ENCODE results near the gene CEP128.

Gene CEP128

GRCh38 chr14:80678436-80678835 is 263.1 kb downstream of the CEP128 start:
- peaks cover 17 to 26% of the 10 kb centered on the region in 2 donors for H3K9me3 Mint-ChIP-seq
- H3K27me3 Mint-ChIP-seq, result no peaks in the 10 kb centered on the region
- DNase-seq (no peak), ATAC-seq (replicated peaks) (no peak)
- H3K4me1 Mint-ChIP-seq, result no peaks in the 10 kb centered on the region
- H3K36me3 Mint-ChIP-seq, result peaks cover 18 to 35% of the 10 kb centered on the region in 2 donors
- no peak overlapping the region for H3K4me3 Mint-ChIP-seq
- H3K27ac Mint-ChIP-seq, result no peak overlapping the region

GRCh38 chr14:80669426-80669825 is 272.1 kb downstream of the CEP128 start:
- Mint-ChIP-seq H3K9me3 (peaks cover 14 to 15% of the 10 kb centered on the region in 2 donors), H3K27me3 (no peaks in the 10 kb centered on the region), H3K4me1 (no peaks in the 10 kb centered on the region), H3K27ac (no peak overlapping the region), H3K4me3 (no peak overlapping the region), H3K36me3 (peaks cover 10 to 14% of the 10 kb centered on the region in 2 donors)
- no peak for DNase-seq
- ATAC-seq (replicated peaks), result no peak

GRCh38 chr14:80664576-80664975 is 277.0 kb downstream of the CEP128 start:
- Mint-ChIP-seq H3K36me3 (peaks cover 10 to 14% of the 10 kb centered on the region in 2 donors), H3K27ac (no peak overlapping the region)

GRCh38 chr14:80663541-80663940 is 278.0 kb downstream of the CEP128 start:
- ATAC-seq (replicated peaks) (no peak), DNase-seq (no peak)
- Mint-ChIP-seq H3K4me1 (no peaks in the 10 kb centered on the region), H3K4me3 (no peak overlapping the region), H3K27ac (no peak overlapping the region), H3K36me3 (peaks cover 4 to 7% of the 10 kb centered on the region in 2 donors), H3K27me3 (no peaks in the 10 kb centered on the region), H3K9me3 (peaks cover 4% of the 10 kb centered on the region in 2 donors)

More at GRCh38 chr14:80664576-80664975, 277.0 kb downstream of the CEP128 start:
- Mint-ChIP-seq H3K4me1 (no peaks in the 10 kb centered on the region), H3K4me3 (no peak overlapping the region), H3K27me3 (no peaks in the 10 kb centered on the region), H3K9me3 (peaks cover 12% of the 10 kb centered on the region in 2 donors)
- no peak for DNase-seq
- no peak for ATAC-seq (replicated peaks)

DNA sequence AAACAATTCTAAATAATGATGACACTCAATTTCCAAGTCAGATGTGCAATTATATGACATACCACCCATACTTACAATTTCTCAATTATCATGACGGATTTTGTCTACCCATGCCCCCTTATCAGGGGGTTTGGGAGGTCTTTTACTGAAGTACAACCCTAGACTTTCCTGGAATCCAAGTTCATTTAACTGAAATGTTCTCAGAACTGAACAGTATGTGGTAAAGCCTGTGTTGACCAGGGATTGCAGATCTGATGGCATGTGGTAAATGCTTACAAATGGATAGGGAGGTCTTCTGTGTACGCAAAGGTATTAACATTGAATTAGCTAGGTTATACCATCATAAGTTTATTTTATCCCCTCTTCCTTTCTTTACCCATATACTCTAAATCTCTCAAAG is 281.8 kb downstream of the CEP128 start:
- ATAC-seq (replicated peaks), result no peak
- no peaks in the 10 kb centered on the region for H3K36me3 Mint-ChIP-seq
- no peak for DNase-seq
- H3K27me3 Mint-ChIP-seq, result no peaks in the 10 kb centered on the region
- no peaks in the 10 kb centered on the region for H3K9me3 Mint-ChIP-seq
- H3K27ac Mint-ChIP-seq, result no peak overlapping the region
- H3K4me1 Mint-ChIP-seq, result no peaks in the 10 kb centered on the region
- H3K4me3 Mint-ChIP-seq, result no peak overlapping the region

GRCh38 chr14:80658733-80659132 is 282.8 kb downstream of the CEP128 start:
- ATAC-seq (replicated peaks) (no peak), DNase-seq (no peak)
- Mint-ChIP-seq H3K36me3 (no peaks in the 10 kb centered on the region), H3K27ac (no peak overlapping the region), H3K9me3 (no peaks in the 10 kb centered on the region), H3K4me1 (no peaks in the 10 kb centered on the region), H3K27me3 (no peaks in the 10 kb centered on the region), H3K4me3 (no peak overlapping the region)

DNA sequence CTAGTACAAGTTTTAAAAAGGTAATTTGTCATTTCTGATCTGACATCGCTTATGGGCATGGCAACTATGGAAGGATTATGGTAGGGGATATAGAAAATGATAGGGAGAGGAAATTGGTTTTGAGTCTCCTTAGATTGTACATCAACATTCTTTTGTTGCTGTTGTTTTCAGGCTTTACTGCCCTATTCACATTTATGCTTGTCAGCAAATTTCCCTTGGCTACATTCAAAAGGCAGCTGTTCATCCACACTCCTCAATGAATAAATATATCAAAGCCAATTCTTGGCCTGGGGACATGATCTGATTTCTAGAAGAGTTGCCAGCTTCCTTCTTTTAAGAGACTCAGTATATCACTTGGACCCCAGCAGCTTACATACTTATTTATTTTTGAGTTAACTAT is 283.4 kb downstream of the CEP128 start:
- H3K27me3 Mint-ChIP-seq, result no peaks in the 10 kb centered on the region
- H3K36me3 Mint-ChIP-seq, result no peaks in the 10 kb centered on the region
- H3K4me1 Mint-ChIP-seq, result no peaks in the 10 kb centered on the region
- DNase-seq (no peak), ATAC-seq (replicated peaks) (no peak)
- no peak overlapping the region for H3K27ac Mint-ChIP-seq
- H3K4me3 Mint-ChIP-seq, result no peak overlapping the region
- H3K9me3 Mint-ChIP-seq, result no peaks in the 10 kb centered on the region

DNA sequence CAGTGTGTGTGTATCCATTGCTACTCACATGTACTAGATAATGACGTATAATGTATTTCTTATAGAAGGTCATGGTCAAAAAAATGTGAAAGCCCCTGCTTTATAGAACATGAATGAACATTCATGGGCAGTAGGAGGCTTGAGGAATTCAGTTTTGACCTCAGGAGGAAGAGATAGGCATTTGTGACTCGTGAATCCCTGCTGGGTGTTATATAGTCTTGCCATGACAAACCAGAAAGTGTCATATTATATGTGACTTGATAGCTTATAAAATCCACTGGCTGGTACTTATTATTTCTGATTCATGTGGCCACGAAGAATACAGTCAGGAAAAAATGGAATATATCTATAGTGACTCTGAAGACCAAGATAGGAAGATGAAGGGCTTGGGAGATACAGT is 287.6 kb downstream of the CEP128 start:
- Mint-ChIP-seq H3K27me3 (no peaks in the 10 kb centered on the region), H3K9me3 (peaks cover 0 to 15% of the 10 kb centered on the region in 2 donors), H3K36me3 (peaks cover 8 to 9% of the 10 kb centered on the region in 2 donors), H3K27ac (no peak overlapping the region), H3K4me1 (no peaks in the 10 kb centered on the region), H3K4me3 (no peak overlapping the region)
- ATAC-seq (replicated peaks) (no peak), DNase-seq (no peak)

GRCh38 chr14:80645667-80646413 is 295.7 kb downstream of the CEP128 start:
- no peak overlapping the region for H3K4me3 Mint-ChIP-seq
- peaks cover 0 to 4% of the 10 kb centered on the region in 2 donors for H3K9me3 Mint-ChIP-seq
- no peaks in the 10 kb centered on the region for H3K4me1 Mint-ChIP-seq
- no peaks in the 10 kb centered on the region for H3K36me3 Mint-ChIP-seq
- H3K27me3 Mint-ChIP-seq, result no peaks in the 10 kb centered on the region
- no peak for DNase-seq
- no peak overlapping the region for H3K27ac Mint-ChIP-seq
- no peak for ATAC-seq (replicated peaks)

DNA sequence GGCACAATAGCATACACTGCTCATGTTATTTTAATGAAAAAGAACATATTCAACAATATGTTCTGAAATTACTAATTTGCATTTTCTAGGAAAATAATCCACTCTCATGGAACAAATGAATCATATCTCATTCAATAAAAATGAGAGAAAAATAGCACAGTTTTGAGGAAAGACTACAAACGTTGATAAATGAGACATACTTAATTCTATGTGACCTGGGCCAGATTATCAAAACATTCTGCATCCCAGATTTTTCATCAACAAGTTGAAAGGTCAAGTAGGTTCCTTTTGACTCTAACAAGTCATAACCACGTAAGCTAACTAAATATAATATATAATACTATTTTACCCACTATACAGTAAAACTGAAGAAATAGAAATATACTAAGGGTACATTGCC is 296.7 kb downstream of the CEP128 start:
- Mint-ChIP-seq H3K36me3 (no peaks in the 10 kb centered on the region), H3K9me3 (peaks cover 0 to 1% of the 10 kb centered on the region in 2 donors), H3K4me1 (no peaks in the 10 kb centered on the region), H3K4me3 (no peak overlapping the region), H3K27me3 (no peaks in the 10 kb centered on the region), H3K27ac (no peak overlapping the region)
- ATAC-seq (replicated peaks) (no peak), DNase-seq (no peak)

DNA sequence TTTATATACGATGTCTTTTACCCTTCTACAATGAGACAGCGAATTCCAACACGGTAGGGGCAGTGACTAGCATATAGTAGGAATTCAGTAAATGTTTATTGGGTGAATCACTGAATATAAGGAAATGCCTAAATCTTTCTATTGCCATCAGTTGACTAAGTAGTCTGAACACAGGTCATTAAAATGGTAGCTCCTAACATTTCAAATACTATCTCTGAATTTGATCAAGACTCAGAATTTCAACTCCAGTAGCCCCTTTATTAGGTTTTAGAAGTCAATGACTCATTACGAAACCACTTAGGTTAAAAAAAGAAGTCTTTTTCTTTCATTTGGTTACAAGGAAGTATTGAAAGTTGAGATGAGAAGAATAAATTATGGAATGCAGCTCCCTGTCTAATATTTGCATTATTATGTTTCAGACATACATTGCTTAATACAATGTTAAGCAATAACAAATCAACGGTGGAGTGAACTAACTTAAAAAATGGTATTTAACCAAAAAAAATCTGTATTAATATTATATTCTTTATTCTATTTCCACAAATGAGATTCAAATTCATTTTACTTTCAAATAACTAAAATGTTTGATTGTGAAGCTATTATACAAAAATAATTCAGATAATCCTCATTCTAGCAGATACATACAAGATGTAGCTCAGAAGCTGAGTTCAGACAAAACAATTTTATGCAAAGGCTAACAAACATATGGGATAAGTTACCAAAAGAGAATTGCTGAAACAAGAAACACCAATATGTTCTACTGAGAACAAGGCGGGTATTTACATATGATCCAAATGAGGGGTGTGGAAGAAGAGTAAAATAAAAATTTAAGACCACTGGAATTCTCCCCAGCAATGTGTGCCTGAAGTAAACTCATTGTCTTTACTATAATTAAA is 302.7 kb downstream of the CEP128 start:
- DNase-seq, result no peak
- Mint-ChIP-seq H3K36me3 (no peaks in the 10 kb centered on the region), H3K4me3 (no peak overlapping the region), H3K9me3 (no peaks in the 10 kb centered on the region), H3K4me1 (no peaks in the 10 kb centered on the region), H3K27me3 (no peaks in the 10 kb centered on the region), H3K27ac (no peak overlapping the region)
- ATAC-seq (replicated peaks), result no peak

GRCh38 chr14:80637756-80638619 is 303.6 kb downstream of the CEP128 start:
- no peaks in the 10 kb centered on the region for H3K9me3 Mint-ChIP-seq
- no peak for DNase-seq
- no peaks in the 10 kb centered on the region for H3K27me3 Mint-ChIP-seq
- H3K36me3 Mint-ChIP-seq, result no peaks in the 10 kb centered on the region
- H3K4me1 Mint-ChIP-seq, result no peaks in the 10 kb centered on the region
- H3K4me3 Mint-ChIP-seq, result no peak overlapping the region
- no peak for ATAC-seq (replicated peaks)
- H3K27ac Mint-ChIP-seq, result no peak overlapping the region

GRCh38 chr14:80636071-80636470 is 305.5 kb downstream of the CEP128 start:
- H3K27ac Mint-ChIP-seq, result no peak overlapping the region
- ATAC-seq (replicated peaks) (no peak), DNase-seq (no peak)
- no peaks in the 10 kb centered on the region for H3K4me1 Mint-ChIP-seq
- no peaks in the 10 kb centered on the region for H3K36me3 Mint-ChIP-seq
- no peaks in the 10 kb centered on the region for H3K27me3 Mint-ChIP-seq
- H3K9me3 Mint-ChIP-seq, result no peaks in the 10 kb centered on the region
- no peak overlapping the region for H3K4me3 Mint-ChIP-seq

DNA sequence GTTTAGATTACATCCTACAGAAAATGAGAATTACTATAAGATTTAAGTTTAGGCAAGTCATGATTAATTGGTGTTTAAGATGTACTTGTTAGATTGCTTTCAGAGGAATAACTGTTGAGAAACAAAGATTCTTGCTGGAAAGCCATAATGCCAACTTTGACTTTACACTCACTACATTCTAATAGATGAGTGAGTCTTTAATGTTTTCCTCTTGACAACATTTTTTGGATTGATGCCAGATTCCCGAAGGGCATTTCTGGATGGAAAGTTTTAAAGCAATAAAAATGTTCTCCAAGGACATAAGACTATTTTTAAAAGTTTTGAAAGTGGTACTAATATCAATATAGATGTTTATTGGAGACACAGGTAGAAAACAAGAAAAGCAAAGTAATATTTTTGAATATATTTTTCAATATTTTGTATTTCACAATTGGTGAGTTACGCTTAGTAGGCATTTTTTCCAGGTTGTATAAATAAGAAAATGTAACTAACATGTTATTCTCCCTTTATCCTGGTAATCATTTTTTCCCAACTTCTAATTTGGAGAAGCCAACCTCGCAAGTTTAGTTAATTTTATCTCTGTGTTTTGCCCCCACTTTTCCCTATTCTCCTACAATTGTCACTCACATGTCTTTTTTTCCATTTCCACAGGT is 307.3 kb downstream of the CEP128 start:
- Mint-ChIP-seq H3K27ac (no peak overlapping the region), H3K4me3 (no peak overlapping the region), H3K27me3 (no peaks in the 10 kb centered on the region), H3K36me3 (no peaks in the 10 kb centered on the region), H3K4me1 (no peaks in the 10 kb centered on the region), H3K9me3 (no peaks in the 10 kb centered on the region)
- no peak for DNase-seq
- ATAC-seq (replicated peaks), result no peak
